Liver (tissue), 3 donors: ENCODE results near the gene DYNC1H1.

ENCODE experiments used
- CTCF ChIP-seq: fragments of 150-350 bp; IDR thresholded peaks from 2 replicates; pipeline ENCODE4 v1.5.1; 2017; ENCODE audit warnings: improper control_type of control experiment, low read depth, low read length; ENCODE audit not compliant: missing input control
- EGR1 ChIP-seq, 2 donors: IDR thresholded peaks; 2 replicates each; pipeline ENCODE4 v1.6.1; 2016 to 2018; ENCODE audit warnings: antibody characterized with exemption in 2 of 2, low read depth in 2 of 2
- FOXA1 ChIP-seq: IDR thresholded peaks from 2 replicates; pipeline ENCODE4 v1.6.1; 2016; ENCODE audit warnings: antibody characterized with exemption
- GABPA ChIP-seq, 2 donors: IDR thresholded peaks in 1 of 2; conservative IDR thresholded peaks in 1 of 2; 2 replicates each; pipeline ENCODE4 v1.6.1; 2016; ENCODE audit warnings: antibody characterized with exemption in 2 of 2, mild to moderate bottlenecking in 1 of 2, moderate library complexity in 1 of 2
- HNF4G ChIP-seq: IDR thresholded peaks from 2 replicates; pipeline ENCODE4 v1.6.1; 2016; ENCODE audit warnings: antibody characterized with exemption
- JUND ChIP-seq, 2 donors: IDR thresholded peaks; 2 replicates each; pipeline ENCODE4 v1.6.1; 2016; ENCODE audit warnings: antibody characterized with exemption in 2 of 2
- MAX ChIP-seq: IDR thresholded peaks from 2 replicates; pipeline ENCODE4 v1.6.1; 2016; ENCODE audit warnings: antibody characterized with exemption
- RAD21 ChIP-seq, 2 donors: IDR thresholded peaks; 2 replicates each; pipeline ENCODE4 v1.6.1; 2016; ENCODE audit warnings: antibody characterized with exemption in 2 of 2, mild to moderate bottlenecking in 2 of 2
- RXRA ChIP-seq, 2 donors: IDR thresholded peaks; 2 replicates each; pipeline ENCODE4 v1.6.1; 2017 to 2018; ENCODE audit warnings: antibody characterized with exemption in 2 of 2, mild to moderate bottlenecking in 1 of 2
- TAF1 ChIP-seq: conservative IDR thresholded peaks from 2 replicates; pipeline ENCODE4 v1.6.1; 2016; ENCODE audit warnings: antibody characterized with exemption, mild to moderate bottlenecking
- TF ChIP-seq, protein P1 (sequence below): IDR thresholded peaks from 2 replicates; pipeline ENCODE4 v1.6.1; 2016; ENCODE audit warnings: antibody characterized with exemption, mild to moderate bottlenecking
- TF ChIP-seq, protein P2 (sequence below): IDR thresholded peaks from 2 replicates; pipeline ENCODE4 v1.6.1; 2016; ENCODE audit warnings: antibody characterized with exemption
- donor health status: healthy.
- donor health status: healthy.

GRCh38 chr14:102063808-102064429 lies 99.5 kb downstream of the DYNC1H1 start:
- no peak for TF ChIP-seq CTCF
- TF ChIP-seq MAX: no peak
- TF ChIP-seq HNF4G: no peak
- no peak for TF ChIP-seq TAF1
- no peak for TF ChIP-seq GABPA (IDR thresholded peaks at IDR 0.05 in 1 of 2, conservative IDR thresholded peaks at IDR 0.05 in 1 of 2)
- no peak for TF ChIP-seq JUND (IDR thresholded peaks at IDR 0.05)
- TF ChIP-seq, protein P1, sequence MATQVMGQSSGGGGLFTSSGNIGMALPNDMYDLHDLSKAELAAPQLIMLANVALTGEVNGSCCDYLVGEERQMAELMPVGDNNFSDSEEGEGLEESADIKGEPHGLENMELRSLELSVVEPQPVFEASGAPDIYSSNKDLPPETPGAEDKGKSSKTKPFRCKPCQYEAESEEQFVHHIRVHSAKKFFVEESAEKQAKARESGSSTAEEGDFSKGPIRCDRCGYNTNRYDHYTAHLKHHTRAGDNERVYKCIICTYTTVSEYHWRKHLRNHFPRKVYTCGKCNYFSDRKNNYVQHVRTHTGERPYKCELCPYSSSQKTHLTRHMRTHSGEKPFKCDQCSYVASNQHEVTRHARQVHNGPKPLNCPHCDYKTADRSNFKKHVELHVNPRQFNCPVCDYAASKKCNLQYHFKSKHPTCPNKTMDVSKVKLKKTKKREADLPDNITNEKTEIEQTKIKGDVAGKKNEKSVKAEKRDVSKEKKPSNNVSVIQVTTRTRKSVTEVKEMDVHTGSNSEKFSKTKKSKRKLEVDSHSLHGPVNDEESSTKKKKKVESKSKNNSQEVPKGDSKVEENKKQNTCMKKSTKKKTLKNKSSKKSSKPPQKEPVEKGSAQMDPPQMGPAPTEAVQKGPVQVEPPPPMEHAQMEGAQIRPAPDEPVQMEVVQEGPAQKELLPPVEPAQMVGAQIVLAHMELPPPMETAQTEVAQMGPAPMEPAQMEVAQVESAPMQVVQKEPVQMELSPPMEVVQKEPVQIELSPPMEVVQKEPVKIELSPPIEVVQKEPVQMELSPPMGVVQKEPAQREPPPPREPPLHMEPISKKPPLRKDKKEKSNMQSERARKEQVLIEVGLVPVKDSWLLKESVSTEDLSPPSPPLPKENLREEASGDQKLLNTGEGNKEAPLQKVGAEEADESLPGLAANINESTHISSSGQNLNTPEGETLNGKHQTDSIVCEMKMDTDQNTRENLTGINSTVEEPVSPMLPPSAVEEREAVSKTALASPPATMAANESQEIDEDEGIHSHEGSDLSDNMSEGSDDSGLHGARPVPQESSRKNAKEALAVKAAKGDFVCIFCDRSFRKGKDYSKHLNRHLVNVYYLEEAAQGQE: no peak
- TF ChIP-seq RXRA (IDR thresholded peaks at IDR 0.05): no peak
- no peak for TF ChIP-seq FOXA1
- TF ChIP-seq EGR1 (IDR thresholded peaks at IDR 0.05; ENCODE audit: low read depth in 2 of 2): no peak
- TF ChIP-seq, protein P2, sequence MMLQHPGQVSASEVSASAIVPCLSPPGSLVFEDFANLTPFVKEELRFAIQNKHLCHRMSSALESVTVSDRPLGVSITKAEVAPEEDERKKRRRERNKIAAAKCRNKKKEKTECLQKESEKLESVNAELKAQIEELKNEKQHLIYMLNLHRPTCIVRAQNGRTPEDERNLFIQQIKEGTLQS: no peak
- no peak for TF ChIP-seq RAD21 (IDR thresholded peaks at IDR 0.05)
